HG03196 (cell line): ENCODE data around the gene CPXM1.
A peak's percentile ranks its signal among the peaks of the same experiment; 100 is the strongest.
"Not testable (repeated sequence)": the region's sequence is repeated elsewhere in the genome, so short reads cannot be mapped to it uniquely, and the experiment has no call there.

ENCODE experiments used
- ATAC-seq: cut with Tn5 transposase; IDR thresholded peaks from one replicate; pipeline ENCODE4 v1.9.1; 2021; ENCODE audit not compliant: unreplicated experiment

CPXM1 gene

GRCh38 chr20:2800521-2801285, at the start of gene CPXM1:
CPXM1 (minus strand) TSS chr20:2800627; CDS start chr20:2800572, 55 bp downstream.
- no peak for ATAC-seq

DNA sequence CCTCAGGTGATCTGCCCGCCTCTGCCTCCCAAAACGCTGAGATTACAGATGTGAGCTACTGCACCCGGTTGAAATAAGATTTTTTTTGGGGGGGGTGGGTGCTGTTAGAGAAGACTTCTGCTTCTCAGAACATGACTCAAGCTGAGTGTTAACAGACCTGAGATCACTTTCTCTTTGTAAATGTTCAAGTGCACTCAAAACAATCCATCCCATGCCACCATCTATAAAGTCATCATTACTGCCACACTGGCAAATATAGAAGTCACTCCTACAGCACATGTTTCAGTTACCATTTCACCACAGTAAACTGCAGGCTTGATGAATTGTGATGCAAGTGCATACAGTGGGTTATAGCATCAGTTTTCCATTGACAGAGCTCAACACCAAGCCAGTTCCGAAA, 49.1 kb upstream of the CPXM1 start:
- ATAC-seq = no peak

DNA sequence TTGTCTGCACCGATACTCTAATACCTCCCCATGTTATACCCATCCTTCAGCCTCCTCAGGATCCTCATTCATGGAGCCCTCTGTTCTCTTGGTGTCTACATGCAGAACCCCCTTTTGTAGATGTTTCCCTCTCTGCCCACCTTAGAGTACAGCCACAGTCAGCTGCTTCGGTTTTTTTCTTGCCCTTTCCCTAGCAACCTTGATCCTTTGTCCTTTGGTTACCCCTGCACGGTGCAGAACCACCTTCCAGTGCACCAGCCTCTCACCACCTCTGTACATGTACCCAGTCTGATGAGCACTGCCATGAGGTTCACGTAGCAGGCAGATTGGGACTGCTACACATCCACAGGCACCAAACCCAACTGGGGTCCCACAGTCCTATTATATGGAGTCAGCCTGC, 47.4 kb upstream of the CPXM1 start:
- no peak for ATAC-seq

GRCh38 chr20:2846698-2847097, 46.3 kb upstream of the CPXM1 start:
- no peak for ATAC-seq

GRCh38 chr20:2845607-2846006, 45.2 kb upstream of the CPXM1 start:
- ATAC-seq = no peak

DNA sequence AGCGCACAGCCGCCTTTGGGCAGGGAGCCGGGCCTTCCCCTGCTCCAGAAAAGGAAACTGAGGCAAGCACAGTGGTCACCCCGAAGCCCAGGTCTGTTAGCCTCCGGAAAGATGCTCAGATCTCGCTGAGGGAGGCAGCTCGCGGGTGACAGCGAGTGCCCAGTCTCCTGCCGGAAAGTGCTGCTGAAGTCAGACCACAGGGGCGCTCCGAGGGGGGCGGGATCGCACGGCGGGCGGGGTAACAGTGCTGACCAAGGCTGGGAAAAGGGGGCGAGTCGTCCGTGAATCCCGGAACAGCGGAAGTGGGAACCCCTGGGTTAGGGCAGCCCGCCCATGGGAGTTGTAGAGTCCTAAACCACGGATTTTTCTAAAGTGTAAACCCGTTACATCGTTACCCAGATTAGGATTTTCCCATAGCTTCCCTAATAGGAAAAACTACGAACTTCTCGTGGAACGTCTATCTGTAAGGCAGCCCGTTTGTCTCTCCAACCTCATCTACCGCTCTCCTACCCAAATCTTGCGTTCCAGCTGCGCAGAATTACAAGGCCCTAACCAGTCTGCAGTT, 40.6 kb upstream of the CPXM1 start:
- ATAC-seq = peak; percentile 26

- ATAC-seq = peak; percentile 94
Observed at GRCh38 chr20:2840138-2840966, 39.9 kb upstream of the CPXM1 start, which contains the start of the genes PCED1A and VPS16. PCED1A (minus strand) TSS chr20:2840655; CDS start chr20:2839912, 743 bp downstream. VPS16 (plus strand) TSS chr20:2840745; CDS start chr20:2840775, 30 bp downstream.

DNA sequence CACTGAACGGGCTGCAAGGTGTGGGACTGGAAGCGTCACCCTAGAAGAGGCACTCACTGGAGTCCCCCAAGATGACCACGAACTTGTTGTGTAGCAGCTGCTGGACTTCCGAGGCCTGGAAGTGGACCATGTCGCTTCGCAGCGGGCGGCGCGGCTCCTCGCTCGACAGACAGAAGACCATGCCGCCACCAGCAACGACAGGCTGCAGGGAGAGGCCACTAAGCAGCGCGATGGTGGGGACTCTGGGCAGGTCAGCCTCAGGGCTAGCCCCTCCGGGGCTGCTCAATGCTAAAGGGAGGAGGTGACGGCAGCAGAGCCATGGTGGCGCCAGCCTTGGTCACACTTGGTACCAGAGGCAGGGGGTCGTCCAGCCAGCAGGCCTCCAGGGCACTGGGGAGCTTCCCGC, 39.3 kb upstream of the CPXM1 start:
- no peak for ATAC-seq

- no peak for ATAC-seq
Observed at GRCh38 chr20:2838847-2839671, 38.6 kb upstream of the CPXM1 start.

DNA sequence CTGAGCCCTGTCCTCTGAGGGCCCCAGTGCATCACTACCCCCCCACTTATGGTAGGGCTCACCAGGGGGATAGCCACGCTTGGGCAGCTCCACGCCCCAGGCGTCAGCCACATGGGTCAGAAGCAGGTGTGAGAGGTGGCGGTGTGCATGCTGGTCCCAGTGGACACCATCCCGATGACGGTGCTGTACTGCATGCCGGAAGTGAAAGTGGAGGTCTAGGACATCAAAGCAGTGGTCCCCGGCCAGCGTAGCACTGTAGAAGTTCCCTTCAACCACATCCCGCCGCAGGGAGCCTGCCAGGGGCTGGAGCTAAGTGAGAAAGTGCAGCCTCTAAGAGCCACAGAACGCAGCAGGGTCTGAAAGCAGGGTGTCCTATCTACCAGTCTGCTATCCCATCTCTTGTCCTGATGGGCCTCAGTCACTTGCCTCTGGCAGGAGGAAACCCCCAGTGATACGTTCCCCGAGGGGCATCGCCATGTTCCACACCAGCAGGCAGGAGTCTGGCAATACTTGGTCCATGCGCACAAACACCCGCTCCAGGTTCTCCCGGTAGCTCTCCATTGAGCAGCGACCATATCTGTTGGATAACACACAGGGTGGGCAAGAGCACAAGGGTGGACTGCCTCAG, 37.9 kb upstream of the CPXM1 start:
- no peak for ATAC-seq

DNA sequence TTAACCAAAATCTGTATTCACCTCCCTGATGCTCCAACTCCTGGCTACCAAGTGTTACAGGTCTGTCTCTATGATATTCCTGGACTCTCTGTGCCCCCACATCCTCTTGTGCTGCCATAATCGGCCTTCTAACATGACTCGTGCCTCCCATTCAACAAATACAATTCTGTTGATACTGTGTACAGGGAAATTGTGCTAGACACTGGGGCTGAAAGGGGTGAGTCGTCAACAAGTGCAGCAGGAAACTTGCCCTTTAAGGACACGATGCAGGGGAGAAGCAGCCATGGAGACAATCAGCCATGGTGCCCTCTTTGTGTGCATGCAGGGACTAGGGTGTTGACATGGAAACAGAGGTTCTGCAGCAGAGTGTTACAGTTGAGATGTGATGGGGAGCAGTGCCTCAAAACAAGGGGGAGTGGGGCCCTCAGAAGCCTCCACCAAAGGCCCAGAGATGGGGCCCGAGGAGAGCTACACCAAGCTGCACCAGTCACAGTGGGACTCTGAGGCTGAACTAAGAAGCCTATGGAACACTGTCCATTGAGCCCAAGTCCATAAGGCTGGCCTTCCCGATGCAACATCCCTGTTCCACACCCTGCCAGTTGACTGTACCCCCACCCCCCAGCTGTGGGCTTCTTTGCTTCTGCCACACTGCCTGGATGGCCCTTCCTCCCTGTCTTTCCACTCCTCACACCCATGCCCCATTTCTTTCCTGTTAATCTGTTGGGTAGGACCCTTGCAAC, 37.0 kb upstream of the CPXM1 start:
- no peak for ATAC-seq

GRCh38 chr20:2836035-2836434, 35.6 kb upstream of the CPXM1 start:
- no peak for ATAC-seq

DNA sequence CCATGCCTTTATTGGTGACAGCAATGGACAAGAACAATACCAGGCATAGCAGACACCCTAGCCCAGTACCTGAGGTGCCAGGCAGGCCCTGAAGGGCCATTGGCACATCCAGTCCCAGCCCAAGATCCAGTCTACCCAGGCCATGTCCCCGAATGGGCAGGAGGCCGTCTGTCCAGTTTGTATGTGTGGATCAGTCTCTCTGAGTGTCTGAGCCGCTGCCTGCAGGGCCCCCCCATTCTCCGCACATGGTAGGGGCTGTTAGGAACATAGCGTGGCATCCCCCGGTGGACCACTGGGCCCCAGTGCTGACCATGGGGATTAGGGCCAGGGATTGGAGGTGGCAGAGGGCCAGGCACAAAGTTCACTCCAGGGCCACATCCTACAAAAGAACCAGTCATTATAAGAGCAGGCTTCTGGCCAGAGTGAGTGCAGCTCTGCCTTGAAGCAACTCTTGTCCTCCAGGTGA, 34.9 kb upstream of the CPXM1 start:
- ATAC-seq = no peak

- ATAC-seq = no peak
Observed at GRCh38 chr20:2834401-2835110, 34.1 kb upstream of the CPXM1 start.

- ATAC-seq = no peak
Observed at GRCh38 chr20:2833761-2834160, 33.3 kb upstream of the CPXM1 start.

DNA sequence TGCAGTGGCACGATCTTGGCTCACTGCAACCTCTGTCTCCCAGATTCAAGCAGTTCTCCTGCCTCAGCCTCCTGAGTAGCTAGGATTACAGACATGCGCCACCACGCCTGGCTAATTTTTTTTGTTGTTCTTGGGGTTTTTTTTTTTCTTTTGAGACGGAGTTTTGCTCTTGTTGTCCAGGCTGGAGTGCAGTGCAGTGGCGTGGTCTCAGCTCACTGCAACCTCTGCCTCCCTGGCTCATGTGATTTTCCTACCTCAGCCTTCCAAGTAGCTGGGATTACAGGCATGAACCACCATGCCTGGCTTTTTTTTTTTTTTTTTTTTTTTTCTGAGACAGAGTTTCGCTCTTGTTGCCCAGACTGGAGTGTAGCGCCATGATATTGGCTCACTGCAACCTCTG, 30.8 kb upstream of the CPXM1 start:
- not testable (repeated sequence) for ATAC-seq

GRCh38 chr20:2829376-2829775, 28.9 kb upstream of the CPXM1 start:
- ATAC-seq = no peak

DNA sequence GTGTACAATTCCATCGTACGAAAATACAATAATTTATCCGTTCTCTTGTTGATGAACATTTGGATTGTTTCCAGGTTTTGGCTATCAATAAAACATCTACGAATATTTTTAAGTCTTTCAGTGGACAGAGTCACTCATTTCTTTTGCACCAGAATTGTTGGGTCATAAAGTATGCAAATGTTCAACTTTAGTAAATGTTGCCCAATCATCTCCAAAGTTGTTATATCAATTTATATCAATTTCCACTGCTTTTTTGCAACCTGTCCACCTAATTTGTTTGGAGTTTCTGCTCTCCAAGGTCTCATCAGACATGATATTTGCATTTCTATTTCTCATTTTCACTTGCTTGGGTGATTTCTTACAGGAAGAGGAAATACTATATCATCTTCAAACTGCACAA, 26.2 kb upstream of the CPXM1 start:
- no peak for ATAC-seq

GRCh38 chr20:2825761-2826160, 25.3 kb upstream of the CPXM1 start:
- ATAC-seq = no peak
